T-cell (primary cell): ENCODE measurements around the gene DLG5. TPM values are rescaled to one million over a fixed set of nuclear protein-coding genes. Genes with fewer than 3 reads are reported as not detected.

Source experiments
- ATAC-seq, 4 experiments: fragments of 200-7000 bp in 3 of 4; fragments of 150-1000 bp in 1 of 4; cut with Tn5 transposase; replicated peaks in 1 of 4; 1 replicate in 3 of 4; 2 replicates in 1 of 4; pipeline ENCODE4 v1.10.0; 2021; ENCODE audit warnings: moderate library complexity in 3 of 4, mild to moderate bottlenecking in 2 of 4, moderate number of reproducible peaks in 1 of 4
- CTCF ChIA-PET, 2 donors: fragments of 300-600 bp; sonication (Branson Sonifier 250); formaldehyde crosslinking; loops; one replicate each; lab custom pipeline; 2022; ENCODE audit warnings: antibody characterized with exemption in 2 of 2; lab: Charles Lee
- POLR2A ChIA-PET, 2 donors: fragments of 300-600 bp; sonication (Branson Sonifier 250); formaldehyde crosslinking; loops; one replicate each; lab custom pipeline; 2022; ENCODE audit warnings: antibody characterized with exemption in 2 of 2; lab: Charles Lee
- DNase-seq, 35 experiments: peaks; one replicate each; pipeline versions ENCODE4 v3.0.0 to v3.0.0-alpha.2; 2013 to 2023
- H3K27ac ChIP-seq: one replicate; pipeline ENCODE4 v1.5.1; 2013; ENCODE audit warnings: low read length
- H3K27me3 ChIP-seq, 2 experiments: replicated peaks in 1 of 2; 1 replicate in 1 of 2; 2 replicates in 1 of 2; pipeline versions ENCODE4 v1.6.1 to v1.7.0; 2013; ENCODE audit warnings: low read length in 1 of 2, mixed read lengths in 1 of 2; ENCODE audit not compliant: control insufficient read depth in 2 of 2, insufficient read depth in 2 of 2; ENCODE audit errors: extremely low read depth in 1 of 2
- H3K36me3 ChIP-seq, 2 donors: 1 replicate in 1 of 2; 2 replicates in 1 of 2; pipeline versions ENCODE4 v1.6.1 to v1.7.0; 2013; ENCODE audit warnings: low read length in 1 of 2; ENCODE audit not compliant: control insufficient read depth in 2 of 2, insufficient read depth in 1 of 2; ENCODE audit errors: extremely low read depth in 1 of 2
- H3K4me1 ChIP-seq, 2 experiments: 1 replicate in 1 of 2; 2 replicates in 1 of 2; pipeline versions ENCODE4 v1.6.1 to v1.7.0; 2013; ENCODE audit warnings: low read length in 2 of 2, mixed read lengths in 1 of 2; ENCODE audit not compliant: insufficient read depth in 2 of 2, control insufficient read depth in 1 of 2; ENCODE audit errors: extremely low read depth in 1 of 2
- H3K4me3 ChIP-seq, 2 donors: 1 replicate in 1 of 2; 2 replicates in 1 of 2; pipeline versions ENCODE4 v1.5.1 to v1.7.0; 2013; ENCODE audit warnings: mild to moderate bottlenecking in 2 of 2, low read length in 1 of 2, moderate library complexity in 1 of 2; ENCODE audit not compliant: control insufficient read depth in 1 of 2; ENCODE audit errors: extremely low read depth in 1 of 2
- H3K9me3 ChIP-seq: 2 replicates; pipeline ENCODE4 v1.7.0; 2013
- H3K27ac Mint-ChIP-seq, 2 donors: one replicate each; pipeline ENCODE4 v1.8.0; 2020 to 2021; ENCODE audit warnings: mild to moderate bottlenecking in 2 of 2, mixed read lengths in 2 of 2
- H3K27me3 Mint-ChIP-seq, 2 donors: one replicate each; pipeline ENCODE4 v1.8.0; 2021 to 2022; ENCODE audit warnings: mixed read lengths in 2 of 2
- H3K36me3 Mint-ChIP-seq: one replicate; pipeline ENCODE4 v1.8.0; 2021; ENCODE audit warnings: mixed read lengths
- H3K4me1 Mint-ChIP-seq, 3 donors: one replicate each; pipeline ENCODE4 v1.8.0; 2020 to 2022; ENCODE audit warnings: mixed read lengths in 3 of 3, mild to moderate bottlenecking in 1 of 3
- H3K4me3 Mint-ChIP-seq, 3 donors: one replicate each; pipeline ENCODE4 v1.8.0; 2020 to 2022; ENCODE audit warnings: mild to moderate bottlenecking in 3 of 3, mixed read lengths in 3 of 3, moderate library complexity in 3 of 3
- H3K9me3 Mint-ChIP-seq, 3 donors: one replicate each; pipeline ENCODE4 v1.8.0; 2020 to 2022; ENCODE audit warnings: mixed read lengths in 3 of 3
- WGBS: methylation state at CpG from one replicate; pipeline ENCODE4 v1.1.5; 2013; ENCODE audit warnings: missing lambda C conversion rate; ENCODE audit not compliant: insufficient coverage; 5-methylcytosine and 5-hydroxymethylcytosine counted together
- total RNA-seq, 35 experiments: library from RNA in 6 of 35; stranded (reverse) in 6 of 35; fragments of 120-200 nt in 1 of 35; gene quantifications; one replicate each; pipeline versions ENCODE4 v1.2.1 to v1.2.4 and lab custom pipeline; 2013 to 2026

The DLG5 gene, protein sequence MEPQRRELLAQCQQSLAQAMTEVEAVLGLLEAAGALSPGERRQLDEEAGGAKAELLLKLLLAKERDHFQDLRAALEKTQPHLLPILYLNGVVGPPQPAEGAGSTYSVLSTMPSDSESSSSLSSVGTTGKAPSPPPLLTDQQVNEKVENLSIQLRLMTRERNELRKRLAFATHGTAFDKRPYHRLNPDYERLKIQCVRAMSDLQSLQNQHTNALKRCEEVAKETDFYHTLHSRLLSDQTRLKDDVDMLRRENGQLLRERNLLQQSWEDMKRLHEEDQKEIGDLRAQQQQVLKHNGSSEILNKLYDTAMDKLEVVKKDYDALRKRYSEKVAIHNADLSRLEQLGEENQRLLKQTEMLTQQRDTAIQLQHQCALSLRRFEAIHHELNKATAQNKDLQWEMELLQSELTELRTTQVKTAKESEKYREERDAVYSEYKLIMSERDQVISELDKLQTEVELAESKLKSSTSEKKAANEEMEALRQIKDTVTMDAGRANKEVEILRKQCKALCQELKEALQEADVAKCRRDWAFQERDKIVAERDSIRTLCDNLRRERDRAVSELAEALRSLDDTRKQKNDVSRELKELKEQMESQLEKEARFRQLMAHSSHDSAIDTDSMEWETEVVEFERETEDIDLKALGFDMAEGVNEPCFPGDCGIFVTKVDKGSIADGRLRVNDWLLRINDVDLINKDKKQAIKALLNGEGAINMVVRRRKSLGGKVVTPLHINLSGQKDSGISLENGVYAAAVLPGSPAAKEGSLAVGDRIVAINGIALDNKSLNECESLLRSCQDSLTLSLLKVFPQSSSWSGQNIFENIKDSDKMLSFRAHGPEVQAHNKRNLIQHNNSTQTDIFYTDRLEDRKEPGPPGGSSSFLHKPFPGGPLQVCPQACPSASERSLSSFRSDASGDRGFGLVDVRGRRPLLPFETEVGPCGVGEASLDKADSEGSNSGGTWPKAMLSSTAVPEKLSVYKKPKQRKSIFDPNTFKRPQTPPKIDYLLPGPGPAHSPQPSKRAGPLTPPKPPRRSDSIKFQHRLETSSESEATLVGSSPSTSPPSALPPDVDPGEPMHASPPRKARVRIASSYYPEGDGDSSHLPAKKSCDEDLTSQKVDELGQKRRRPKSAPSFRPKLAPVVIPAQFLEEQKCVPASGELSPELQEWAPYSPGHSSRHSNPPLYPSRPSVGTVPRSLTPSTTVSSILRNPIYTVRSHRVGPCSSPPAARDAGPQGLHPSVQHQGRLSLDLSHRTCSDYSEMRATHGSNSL (N-terminal part only)
- total RNA-seq (10 to 100 TPM in 1 of 5 donors, 1 to 10 TPM in 4; 1.3 to 12.8 (median 3.5) TPM), total RNA-seq (lab: John Stamatoyannopoulos, UW) (2.0 to 25.4 (median 8.2) reads per million in 29 experiments)
- total RNA-seq (2013): 2.8 TPM

DNA sequence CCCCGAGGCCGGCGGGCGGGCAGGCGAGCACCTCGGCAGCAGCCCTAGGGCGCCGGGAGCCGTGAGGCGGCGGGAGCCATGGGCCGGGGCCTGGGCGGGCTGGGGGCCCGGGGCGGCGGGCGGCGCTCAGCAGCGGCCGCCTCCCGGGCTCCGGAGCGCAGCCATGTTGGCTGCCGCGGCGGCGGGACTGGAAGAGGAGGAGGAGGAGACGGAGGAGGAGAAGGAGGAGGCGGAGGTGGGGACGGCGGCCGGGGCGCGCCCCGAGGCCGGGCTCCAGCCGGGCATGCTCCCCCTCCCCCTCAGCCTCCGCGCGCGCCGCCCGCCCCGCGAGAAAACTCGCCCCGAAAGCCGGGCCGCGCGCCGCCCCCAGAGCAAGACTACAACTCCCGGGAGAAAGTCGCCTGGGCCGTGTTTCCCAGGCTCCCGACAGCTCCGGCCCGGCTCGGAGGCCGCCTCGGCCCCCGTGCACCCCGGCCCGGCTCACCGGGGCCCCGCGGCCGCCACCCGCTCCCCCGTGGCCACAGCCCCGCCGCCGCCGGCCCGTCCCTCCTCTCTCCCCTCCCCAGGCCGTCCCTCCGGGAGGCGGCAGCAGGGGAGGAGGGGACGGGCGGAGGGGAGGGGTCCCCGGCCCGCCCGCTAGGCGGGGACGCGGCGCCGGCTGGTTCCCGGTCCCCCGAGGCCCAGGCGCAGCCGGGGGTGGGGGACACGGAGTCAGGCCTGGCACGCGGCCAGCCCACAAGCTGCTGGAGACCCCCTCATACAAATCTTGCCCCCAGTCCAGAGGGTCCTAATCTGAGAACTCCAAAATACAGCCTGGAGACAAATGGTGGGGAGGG lies at the start of gene DLG5:
Gene DLG5 (minus strand): TSS at position 190 of the 836 bp plus-strand sequence. CDS start 235 bp downstream, outside the sequence.
- WGBS: under 1% methylated on average over 48 of the region's 95 CpGs
- no peak within 1 kb of the TSS for H3K27ac Mint-ChIP-seq
- ATAC-seq (peak; percentile 53 to 61 (median 55)), DNase-seq (peak in 8 of 35 experiments; percentile 2 to 27 (median 6))
- peak within 1 kb of the TSS; percentile 67 to 69 (median 68) for H3K4me3 Mint-ChIP-seq
- Histone ChIP-seq H3K4me3 (peak within 1 kb of the TSS; percentile 37 to 73), H3K27me3 (peaks cover 7 to 41% of the 10 kb centered on the region in 2 experiments), H3K36me3 (no peaks in the 10 kb centered on the region), H3K27ac (no peak within 1 kb of the TSS), H3K9me3 (no peaks in the 10 kb centered on the region), H3K4me1 (peaks cover 3 to 18% of the 10 kb centered on the region in 2 experiments)
- H3K4me1 Mint-ChIP-seq: peaks cover 7 to 16% (median 15%) of the 10 kb centered on the region in 3 donors
- H3K27me3 Mint-ChIP-seq: peaks cover 41 to 55% of the 10 kb centered on the region in 2 donors
- no peaks in the 10 kb centered on the region for H3K36me3 Mint-ChIP-seq
- no peaks in the 10 kb centered on the region for H3K9me3 Mint-ChIP-seq
- ChIA-PET CTCF (no interaction called here), POLR2A (no interaction called here)

DNA sequence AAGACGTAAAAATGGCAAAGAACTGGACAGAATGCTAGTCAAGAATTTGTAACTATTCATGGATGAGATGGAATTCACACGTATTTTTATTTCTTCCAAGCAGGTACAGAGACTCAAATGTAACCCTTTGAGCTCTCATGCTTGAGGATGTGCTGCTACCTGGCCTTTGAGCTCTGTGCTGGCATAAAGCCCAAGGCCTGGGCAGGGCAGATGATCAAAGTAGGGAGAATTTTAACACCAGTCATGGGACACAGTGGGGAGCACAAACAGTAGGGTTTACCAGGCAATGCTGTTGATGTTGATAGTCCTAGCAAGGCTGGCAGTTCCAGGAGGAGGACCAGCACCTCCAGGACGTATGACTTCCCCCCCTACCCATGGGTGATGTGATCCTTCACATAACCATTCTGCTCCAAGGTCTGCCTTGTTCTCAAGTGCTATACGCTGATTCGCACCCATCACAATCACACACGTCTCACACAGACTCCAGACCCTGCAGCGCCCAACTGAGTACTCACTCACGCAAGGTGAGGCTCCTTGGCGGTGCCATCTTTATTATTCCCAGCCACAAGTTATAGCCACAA lies 48.6 kb upstream of the DLG5 start:
- H3K27ac Mint-ChIP-seq: no peak overlapping the region
- no peaks in the 10 kb centered on the region for H3K9me3 Mint-ChIP-seq
- ChIA-PET CTCF (interaction anchor here in 1 of 2 donors (0.6 kb wide), 1 partner anchor 81 kb away, joined by 4 read pairs; no protein-coding TSS in a partner anchor), POLR2A (interaction anchor here in 1 of 2 donors (0.6 kb wide), 1 partner anchor 49 kb away, joined by 4 read pairs; no protein-coding TSS in a partner anchor)
- H3K27me3 Mint-ChIP-seq: no peaks in the 10 kb centered on the region
- 96% methylated on average over 9 of the region's 9 CpGs for WGBS
- no peak overlapping the region for H3K27ac ChIP-seq
- H3K36me3 Mint-ChIP-seq: peaks cover 43% of the 10 kb centered on the region
- no peak overlapping the region for H3K4me3 Mint-ChIP-seq
- no peak overlapping the region for H3K4me3 ChIP-seq
- H3K4me1 ChIP-seq: peaks cover 0 to 6% of the 10 kb centered on the region in 2 experiments
- ATAC-seq: no peak
- peaks cover 0 to 14% (median 13%) of the 10 kb centered on the region in 3 donors for H3K4me1 Mint-ChIP-seq
- no peak for DNase-seq
- H3K9me3 ChIP-seq: no peaks in the 10 kb centered on the region
- peaks cover 19 to 36% of the 10 kb centered on the region in 2 donors for H3K36me3 ChIP-seq
- H3K27me3 ChIP-seq: no peaks in the 10 kb centered on the region

DNA sequence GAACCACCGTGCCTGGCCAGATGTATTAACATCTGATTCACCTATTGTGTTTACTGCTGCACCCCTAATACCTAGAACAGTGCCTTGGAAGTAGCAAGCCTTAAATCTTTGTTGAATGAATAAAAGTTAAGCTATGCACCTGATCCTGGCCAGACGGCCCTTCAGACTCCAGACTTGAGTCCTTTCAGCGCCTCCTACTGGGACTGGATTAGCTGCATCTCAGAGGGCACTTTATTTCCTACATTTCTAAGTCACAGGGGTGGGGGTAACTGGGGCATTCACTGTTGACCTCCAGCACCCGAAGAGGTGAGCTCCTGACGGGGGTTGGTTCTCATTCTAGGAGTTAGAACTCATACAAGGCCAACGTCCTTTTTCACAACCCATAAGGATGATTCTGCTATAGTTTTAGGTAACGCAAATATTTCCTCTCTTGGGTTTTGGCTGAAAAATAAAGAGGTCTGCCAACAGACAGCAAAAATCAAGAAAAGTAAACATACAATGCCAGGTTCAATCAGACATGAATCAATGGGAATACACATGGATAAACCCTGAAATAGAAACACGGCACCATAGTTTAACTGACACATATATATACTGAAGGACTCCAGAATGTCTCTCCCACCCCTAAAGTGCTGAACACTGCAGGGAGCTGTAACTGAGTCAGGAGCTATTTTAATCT lies 48.0 kb upstream of the DLG5 start:
- Mint-ChIP-seq H3K36me3 (peaks cover 36% of the 10 kb centered on the region), H3K4me1 (peaks cover 0 to 14% (median 13%) of the 10 kb centered on the region in 3 donors)

DNA sequence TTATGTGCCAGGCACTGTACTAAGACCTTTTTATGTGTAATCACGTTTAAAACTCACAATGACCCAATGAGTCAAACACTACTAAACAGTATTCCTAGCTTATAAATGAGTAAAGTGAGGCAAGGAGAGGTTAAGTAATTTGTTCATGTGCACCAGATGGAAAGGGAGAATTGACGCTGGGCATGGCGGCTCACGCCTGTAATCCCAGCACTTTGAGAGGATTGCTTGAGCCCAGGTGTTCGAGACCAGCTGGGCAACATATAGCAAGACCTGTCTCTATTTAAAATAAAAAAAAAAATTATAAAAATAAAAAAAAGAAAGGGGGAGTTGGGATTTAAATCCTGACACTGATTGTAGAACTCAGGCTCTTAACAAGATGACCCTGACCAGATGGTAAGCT lies 46.7 kb upstream of the DLG5 start:
- no peak overlapping the region for H3K27ac Mint-ChIP-seq
- peaks cover 0 to 14% (median 13%) of the 10 kb centered on the region in 3 donors for H3K4me1 Mint-ChIP-seq
- no CpG with 5 or more reads among the region's 5 CpGs for WGBS
- Histone ChIP-seq H3K4me3 (no peak overlapping the region), H3K27me3 (no peaks in the 10 kb centered on the region), H3K27ac (no peak overlapping the region), H3K9me3 (no peaks in the 10 kb centered on the region), H3K4me1 (peaks cover 0 to 6% of the 10 kb centered on the region in 2 experiments), H3K36me3 (peaks cover 15 to 19% of the 10 kb centered on the region in 2 donors)
- DNase-seq (no peak), ATAC-seq (no peak)
- H3K9me3 Mint-ChIP-seq: no peaks in the 10 kb centered on the region
- no peaks in the 10 kb centered on the region for H3K27me3 Mint-ChIP-seq
- H3K4me3 Mint-ChIP-seq: no peak overlapping the region
- ChIA-PET CTCF (interaction anchor here in 1 of 2 donors (0.6 kb wide), 1 partner anchor 684 kb away, joined by 3 read pairs; no protein-coding TSS in a partner anchor), POLR2A (interaction anchor here in 1 of 2 donors (0.7 kb wide), 1 partner anchor 17 kb away, joined by 3 read pairs; no protein-coding TSS in a partner anchor)
- H3K36me3 Mint-ChIP-seq: peaks cover 28% of the 10 kb centered on the region

More for the DNA sequence above, 48.0 kb upstream of the DLG5 start:
- DNase-seq: peak in 1 of 35 experiments; percentile 9
- no peak overlapping the region for H3K4me3 Mint-ChIP-seq
- ChIA-PET CTCF (interaction anchor here in 1 of 2 donors (0.6 kb wide), 1 partner anchor 80 kb away, joined by 4 read pairs; no protein-coding TSS in a partner anchor), POLR2A (no interaction called here)
- 100% methylated on average over 1 of the region's 8 CpGs for WGBS
- no peak overlapping the region for H3K4me3 ChIP-seq
- H3K27ac ChIP-seq: no peak overlapping the region
- H3K27ac Mint-ChIP-seq: no peak overlapping the region
- no peaks in the 10 kb centered on the region for H3K27me3 Mint-ChIP-seq
- no peaks in the 10 kb centered on the region for H3K9me3 Mint-ChIP-seq
- no peaks in the 10 kb centered on the region for H3K27me3 ChIP-seq
- peaks cover 15 to 30% of the 10 kb centered on the region in 2 donors for H3K36me3 ChIP-seq
- H3K9me3 ChIP-seq: no peaks in the 10 kb centered on the region
- no peak for ATAC-seq
- peaks cover 0 to 6% of the 10 kb centered on the region in 2 experiments for H3K4me1 ChIP-seq

DNA sequence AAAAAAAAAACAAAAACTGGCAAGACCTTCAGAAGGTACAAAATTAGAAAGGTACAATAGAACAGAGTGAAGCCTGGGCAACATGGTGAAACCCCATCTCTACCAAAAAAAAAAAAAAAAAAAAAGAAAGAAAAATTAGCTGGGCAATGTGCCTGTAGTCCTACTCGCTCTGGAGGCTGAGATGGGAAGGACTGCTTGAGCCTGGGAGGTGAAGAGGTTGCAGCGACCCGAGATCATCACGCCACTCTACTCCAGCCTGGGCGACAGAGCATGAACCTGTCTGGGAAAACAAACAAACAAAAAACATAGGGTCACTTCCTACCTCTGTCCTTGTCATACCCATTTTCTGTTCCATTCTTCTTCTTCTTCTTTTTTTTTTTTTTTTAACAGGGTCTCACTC lies 45.6 kb upstream of the DLG5 start:
- ATAC-seq: no peak
- Mint-ChIP-seq H3K36me3 (peaks cover 19% of the 10 kb centered on the region), H3K9me3 (no peaks in the 10 kb centered on the region), H3K4me3 (no peak overlapping the region), H3K27me3 (no peaks in the 10 kb centered on the region), H3K27ac (no peak overlapping the region), H3K4me1 (peaks cover 0 to 14% (median 13%) of the 10 kb centered on the region in 3 donors)
- H3K4me3 ChIP-seq: no peak overlapping the region
- H3K9me3 ChIP-seq: no peaks in the 10 kb centered on the region
- no peak overlapping the region for H3K27ac ChIP-seq
- ChIA-PET CTCF (no interaction called here), POLR2A (no interaction called here)
- WGBS: no CpG with 5 or more reads among the region's 5 CpGs
- no peak for DNase-seq
- peaks cover 0 to 6% of the 10 kb centered on the region in 2 experiments for H3K4me1 ChIP-seq
- peaks cover 5 to 8% of the 10 kb centered on the region in 2 donors for H3K36me3 ChIP-seq
- no peaks in the 10 kb centered on the region for H3K27me3 ChIP-seq
